IMR-90 (cell line): Measurements from ENCODE around the gene NPR2. TPM values are rescaled to one million over a fixed set of nuclear protein-coding genes. Genes with fewer than 3 reads are reported as not detected.
A peak's percentile ranks its signal among the peaks of the same experiment; 100 is the strongest.

Source experiments
- ATAC-seq: fragments of 200-7000 bp; cut with Tn5 transposase; 2 replicates; pipeline ENCODE4 v1.9.1; 2020; ENCODE audit warnings: low read depth, mild to moderate bottlenecking, moderate library complexity
- BruUV-seq: library from RNA; stranded (reverse); fragments of 400-500 nt; replicated peaks from 2 replicates; lab custom pipeline; 2021; lab: Mats Ljungman, UMichigan
- CTCF ChIA-PET: fragments of 300-600 bp; formaldehyde crosslinking; extraction: SDS; loops from one replicate; lab custom pipeline; 2021; ENCODE audit warnings: antibody characterized with exemption; lab: Yijun Ruan, JAX
- POLR2A ChIA-PET: fragments of 300-600 bp; sonication (Branson Sonifier 250); formaldehyde crosslinking; loops from one replicate; lab custom pipeline; 2022; ENCODE audit warnings: antibody characterized with exemption; ENCODE audit not compliant: unreplicated experiment; lab: Charles Lee
- DNase-seq: peaks from one replicate; pipeline ENCODE4 v3.0.0; 2013
- H2AFZ ChIP-seq: replicated peaks from 2 replicates; pipeline ENCODE3; 2013; ENCODE audit warnings: low read length, mild to moderate bottlenecking; ENCODE audit not compliant: poor library complexity
- H2AK5ac ChIP-seq: 2 replicates; pipeline ENCODE4 v1.6.1; 2013; ENCODE audit warnings: low read depth, low read length, inconsistent platforms
- H2AK9ac ChIP-seq: replicated peaks from 2 replicates; pipeline ENCODE3; 2013; ENCODE audit warnings: mild to moderate bottlenecking, low read depth, low read length, moderate library complexity; ENCODE audit not compliant: poor library complexity
- H2BK120ac ChIP-seq: 2 replicates; pipeline ENCODE4 v1.6.1; 2013; ENCODE audit warnings: low read depth, low read length, inconsistent platforms
- H2BK15ac ChIP-seq: 3 replicates; pipeline ENCODE4 v1.6.1; 2013; ENCODE audit warnings: low read depth, low read length, inconsistent platforms
- H2BK20ac ChIP-seq: 2 replicates; pipeline ENCODE4 v1.6.1; 2013; ENCODE audit warnings: low read depth, mild to moderate bottlenecking, inconsistent platforms, low read length, moderate library complexity
- H2BK5ac ChIP-seq: 2 replicates; pipeline ENCODE4 v1.6.1; 2013; ENCODE audit warnings: mild to moderate bottlenecking, low read depth, low read length, inconsistent platforms; ENCODE audit not compliant: poor library complexity, severe bottlenecking
- H3K14ac ChIP-seq: replicated peaks from 2 replicates; pipeline ENCODE4 v1.6.1; 2013; ENCODE audit warnings: low read depth, low read length, inconsistent platforms
- H3K18ac ChIP-seq: 2 replicates; pipeline ENCODE4 v1.6.1; 2013; ENCODE audit warnings: low read depth, low read length, control low read depth
- H3K23ac ChIP-seq: 2 replicates; pipeline ENCODE4 v1.6.1; 2013; ENCODE audit warnings: low read depth, low read length, inconsistent platforms
- H3K27ac ChIP-seq: 2 replicates; pipeline ENCODE4 v1.5.1; 2013; ENCODE audit warnings: mild to moderate bottlenecking, control low read depth, low read length; ENCODE audit not compliant: insufficient read depth
- H3K27me3 ChIP-seq: 2 replicates; pipeline ENCODE4 v1.6.1; 2013; ENCODE audit warnings: low read length; ENCODE audit not compliant: control insufficient read depth, insufficient read depth
- H3K36me3 ChIP-seq: 2 replicates; pipeline ENCODE4 v1.6.1; 2013; ENCODE audit warnings: low read length, mixed read lengths; ENCODE audit not compliant: control insufficient read depth, insufficient read depth
- H3K4ac ChIP-seq: 2 replicates; pipeline ENCODE4 v1.6.1; 2013; ENCODE audit warnings: low read depth, low read length, inconsistent platforms
- H3K4me1 ChIP-seq: 2 replicates; pipeline ENCODE4 v1.6.1; 2013; ENCODE audit warnings: low read length, mixed read lengths; ENCODE audit not compliant: control insufficient read depth, insufficient read depth
- H3K4me2 ChIP-seq: 2 replicates; pipeline ENCODE4 v1.6.1; 2013; ENCODE audit warnings: low read depth, mild to moderate bottlenecking, control low read depth, low read length, moderate library complexity
- H3K4me3 ChIP-seq: 2 replicates; pipeline ENCODE4 v1.5.1; 2013; ENCODE audit warnings: low read depth, mild to moderate bottlenecking, control low read depth, low read length, moderate library complexity; ENCODE audit not compliant: insufficient read depth
- H3K56ac ChIP-seq: 2 replicates; pipeline ENCODE4 v1.6.1; 2013; ENCODE audit warnings: low read length, inconsistent platforms; ENCODE audit not compliant: insufficient read depth; ENCODE audit errors: extremely low read depth
- H3K79me1 ChIP-seq, 2 experiments: 2 replicates each; pipeline ENCODE4 v1.6.1; 2013; ENCODE audit warnings: low read length in 2 of 2, inconsistent platforms in 1 of 2, low read depth in 1 of 2
- H3K9ac ChIP-seq: 2 replicates; pipeline ENCODE4 v1.6.1; 2013; ENCODE audit warnings: low read depth, low read length, control low read depth
- H3K9me1 ChIP-seq: 2 replicates; pipeline ENCODE4 v1.6.1; 2013; ENCODE audit warnings: low read length, inconsistent platforms; ENCODE audit not compliant: insufficient read depth
- H3K9me3 ChIP-seq: 2 replicates; pipeline ENCODE4 v1.6.1; 2013; ENCODE audit warnings: low read length; ENCODE audit not compliant: control insufficient read depth, insufficient read depth
- H4K20me1 ChIP-seq: 2 replicates; pipeline ENCODE4 v1.6.1; 2013; ENCODE audit warnings: low read length, inconsistent platforms; ENCODE audit not compliant: insufficient read depth
- H4K5ac ChIP-seq: 2 replicates; pipeline ENCODE4 v1.6.1; 2013; ENCODE audit warnings: mild to moderate bottlenecking, low read depth, low read length, control low read depth
- H4K8ac ChIP-seq, 2 experiments: 2 replicates each; pipeline ENCODE4 v1.6.1; 2013; ENCODE audit warnings: low read depth in 2 of 2, low read length in 2 of 2, control low read depth in 1 of 2, inconsistent platforms in 1 of 2
- H4K91ac ChIP-seq: 2 replicates; pipeline ENCODE4 v1.6.1; 2013; ENCODE audit warnings: low read depth, low read length, inconsistent platforms; ENCODE audit not compliant: insufficient read depth
- CHD1 ChIP-seq: IDR thresholded peaks from 2 replicates; pipeline ENCODE4 v1.6.1; 2012; ENCODE audit warnings: low read depth, low read length, improper control_type of control experiment
- MAZ ChIP-seq: IDR thresholded peaks from 2 replicates; pipeline ENCODE4 v1.6.1; 2012; ENCODE audit warnings: low read depth, mild to moderate bottlenecking, low read length, improper control_type of control experiment, moderate library complexity, borderline replicate concordance
- POLR2A ChIP-seq: IDR thresholded peaks from 2 replicates; pipeline ENCODE4 v1.6.1; 2012; ENCODE audit warnings: mild to moderate bottlenecking, low read depth, low read length
- WGBS, 2 experiments: methylation state at CpG; one replicate each; pipeline versions ENCODE4 v1.1.5 to v1.1.7; 2013; ENCODE audit warnings: missing lambda C conversion rate in 2 of 2; ENCODE audit not compliant: insufficient read length in 1 of 2; ENCODE audit errors: extremely low coverage in 2 of 2; 5-methylcytosine and 5-hydroxymethylcytosine counted together
- dilution Hi-C: fragments of 300-500 bp; cut with HindIII; formaldehyde crosslinking; loops from one replicate; pipeline ENCODE4 v1.14.3; 2018; ENCODE audit warnings: low sequenced_read_pairs; ENCODE audit not compliant: unreplicated experiment
- in situ Hi-C: fragments of 300-500 bp; cut with MboI; formaldehyde crosslinking; loops from 3 replicates; pipeline ENCODE4 v1.14.3; 2019; ENCODE audit warnings: low sequenced_read_pairs, inconsistent platforms, mixed read lengths
- intact Hi-C: fragments of 100-400 bp; cut with micrococcal nuclease; formaldehyde crosslinking; loops from 2 replicates; pipeline ENCODE4 v1.10.0; 2022
- polyA plus RNA-seq, 3 experiments: library from polyadenylated mRNA; depleted of rRNA; stranded (reverse); fragments of >200 nt; gene quantifications; 2 replicates each; pipeline ENCODE4 v1.2.3, GENCODE V29; 2012; ENCODE audit warnings: low replicate concordance in 1 of 3
- total RNA-seq: library from RNA; depleted of rRNA; stranded (reverse); fragments of >200 nt; gene quantifications from 2 replicates; pipeline ENCODE4 v1.2.3, GENCODE V29; 2012

Gene NPR2
- total and polyA plus RNA-seq, 2 of the 4 experiments (the other 2 are of a cell fraction), result 5.2 to 35.7 TPM

- H3K23ac ChIP-seq, result peak within 1 kb of the TSS; percentile 91
- H3K14ac ChIP-seq, result peak within 1 kb of the TSS; percentile 92
- 0 out of 2 replicates have a peak within 1 kb of the TSS, but pooled peaks have one; percentile 16 for H2BK20ac ChIP-seq
- CTCF ChIA-PET, result interaction anchor here (1.0 kb wide), 2 partner anchors 53 to 82 kb away, joined by 3 read pairs; no protein-coding TSS in a partner anchor
- H4K5ac ChIP-seq, result peak within 1 kb of the TSS; percentile 99
- H2BK120ac ChIP-seq, result peak within 1 kb of the TSS; percentile 38
- intact Hi-C loops (loop anchor here (2.0 to 10.0 kb wide), 2 partner anchors 16 to 196 kb away; no protein-coding TSS in a partner anchor), in situ Hi-C loops (no loop called here), dilution Hi-C loops (no loop called here)
- 0% methylated on average over 6 of the region's 53 CpGs; no CpG with 5 or more reads in 1 of the 2 experiments for WGBS, 2 experiments
- peak within 1 kb of the TSS; percentile 63 for H2AK9ac ChIP-seq
- H3K9me3 ChIP-seq, result no peaks in the 10 kb centered on the region
- no peaks in the 10 kb centered on the region for H3K36me3 ChIP-seq
- H3K4me3 ChIP-seq, result peak within 1 kb of the TSS; percentile 91
- TF ChIP-seq CHD1, result no peak
- peak; percentile 32; the same call in 1 of the 2 replicates for TF ChIP-seq MAZ
- TF ChIP-seq POLR2A, result 0 out of 2 replicates have a peak, but pooled peaks have one; percentile 31
- H3K18ac ChIP-seq, result peak within 1 kb of the TSS; percentile 79
- peaks cover 8% of the 10 kb centered on the region for H3K4me1 ChIP-seq
- H4K8ac ChIP-seq, result peak within 1 kb of the TSS; percentile 93 to 97
- peaks cover 17% of the 10 kb centered on the region for H3K9me1 ChIP-seq
- H3K79me1 ChIP-seq, result peaks cover 2 to 18% of the 10 kb centered on the region in 2 experiments; a peak in 3 of 4 replicates
- no peaks in the 10 kb centered on the region for H3K27me3 ChIP-seq
- H2BK15ac ChIP-seq, result peak within 1 kb of the TSS; percentile 97; the same call in 2 of the 3 replicates
- H3K4ac ChIP-seq, result peak within 1 kb of the TSS; percentile 84
- no TSS peak for BruUV-seq
- peak within 1 kb of the TSS; percentile 100 for H3K4me2 ChIP-seq
- peak within 1 kb of the TSS; percentile 71 for H2AK5ac ChIP-seq
- peak; percentile 94 for ATAC-seq
- H4K20me1 ChIP-seq, result no peaks in the 10 kb centered on the region
- POLR2A ChIA-PET, result interaction anchor here (0.6 kb wide), 1 partner anchor 1681 kb away, joined by 25 read pairs; no protein-coding TSS in a partner anchor
- peak within 1 kb of the TSS; percentile 85 for H3K27ac ChIP-seq
- peak within 1 kb of the TSS; percentile 77 for H4K91ac ChIP-seq
- H2AFZ ChIP-seq, result peak within 1 kb of the TSS; percentile 99
- peak within 1 kb of the TSS; percentile 56 for H3K56ac ChIP-seq
- peak within 1 kb of the TSS; percentile 73 for H2BK5ac ChIP-seq
- H3K9ac ChIP-seq, result peak within 1 kb of the TSS; percentile 97
- peak; percentile 83 for DNase-seq
Measured at GRCh38 chr9:35829084-35829763, 37.8 kb downstream of the NPR2 start, which contains the start of gene TMEM8B. TSS of gene TMEM8B (plus strand) at chr9:35829228. CDS start at chr9:35829448, 220 bp downstream.
